Duodenal mucosa (tissue), 2 donors: ENCODE results near the gene GNG7.

Experiments
- H3K27ac ChIP-seq: one replicate; pipeline ENCODE4 v1.7.0; 2013; ENCODE audit warnings: low read depth, low read length
- H3K27me3 ChIP-seq, 2 donors: one replicate each; pipeline ENCODE4 v1.7.0; 2013; ENCODE audit warnings: low read length in 2 of 2, control low read depth in 1 of 2; ENCODE audit not compliant: insufficient read depth in 2 of 2, control insufficient read depth in 1 of 2
- H3K36me3 ChIP-seq, 2 donors: one replicate each; pipeline ENCODE4 v1.7.0; 2013; ENCODE audit warnings: low read length in 2 of 2, control low read depth in 1 of 2; ENCODE audit not compliant: insufficient read depth in 2 of 2, control insufficient read depth in 1 of 2
- H3K4me1 ChIP-seq, 2 donors: one replicate each; pipeline ENCODE4 v1.7.0; 2013; ENCODE audit warnings: low read length in 2 of 2, control low read depth in 1 of 2; ENCODE audit not compliant: insufficient read depth in 2 of 2, control insufficient read depth in 1 of 2
- H3K4me3 ChIP-seq, 2 donors: one replicate each; pipeline ENCODE4 v1.7.0; 2013; ENCODE audit warnings: low read length in 2 of 2, low read depth in 1 of 2
- H3K9ac ChIP-seq, 2 donors: one replicate each; pipeline ENCODE4 v1.7.0; 2013; ENCODE audit warnings: low read length in 2 of 2, low read depth in 1 of 2
- H3K9me3 ChIP-seq, 2 donors: one replicate each; pipeline ENCODE4 v1.7.0; 2013; ENCODE audit warnings: low read length in 2 of 2, control low read depth in 1 of 2; ENCODE audit not compliant: control insufficient read depth in 1 of 2

The GNG7 gene

DNA sequence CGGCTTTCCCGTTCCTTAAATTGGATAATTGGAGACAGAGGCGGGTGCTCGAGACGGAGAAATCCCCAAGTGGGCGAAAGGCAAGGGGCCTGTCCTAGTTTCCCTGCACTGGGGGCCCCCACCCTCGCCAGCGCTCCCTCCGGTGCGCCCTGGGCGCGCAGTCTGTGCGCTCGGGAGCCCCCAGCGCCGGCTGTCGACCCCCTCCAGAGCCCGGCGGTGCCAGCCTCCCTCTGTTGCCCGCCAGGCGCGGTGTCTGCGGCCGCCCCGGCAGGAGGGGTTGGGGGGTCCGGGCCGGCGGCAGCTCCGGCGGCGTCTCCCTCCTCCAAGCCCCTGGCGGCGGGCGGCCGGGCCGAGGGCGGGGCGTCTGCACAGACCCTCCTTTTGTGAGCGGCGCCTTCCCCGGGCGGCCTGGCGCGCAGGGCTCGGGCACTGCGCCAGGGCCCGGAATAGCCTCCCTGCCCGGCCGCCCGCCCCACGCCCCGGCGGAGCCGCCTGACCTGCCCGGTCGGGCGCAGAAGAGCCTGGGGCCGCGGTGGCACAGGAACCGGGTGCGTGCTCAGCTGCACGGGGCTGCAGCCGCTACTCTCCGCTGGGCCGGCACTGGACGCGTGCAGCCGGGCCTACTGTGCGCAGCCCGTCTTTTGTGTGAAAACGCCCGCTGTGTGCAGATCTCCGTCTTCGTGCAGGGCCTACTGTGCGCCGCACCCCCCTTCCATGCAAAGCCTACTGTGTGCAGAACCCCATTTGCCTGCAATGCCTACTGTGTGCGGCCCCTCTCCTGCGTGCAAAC, 213.4 kb downstream of the GNG7 start:
- peak overlapping the region; percentile 20 for H3K27ac ChIP-seq
- H3K36me3 ChIP-seq: no peaks in the 10 kb centered on the region
- H3K27me3 ChIP-seq: peaks cover 0 to 6% of the 10 kb centered on the region in 2 donors
- peaks cover 23 to 38% of the 10 kb centered on the region in 2 donors for H3K4me1 ChIP-seq
- H3K9ac ChIP-seq: peak overlapping the region; percentile 10 to 56
- no peaks in the 10 kb centered on the region for H3K9me3 ChIP-seq
- peak overlapping the region; percentile 43 to 61 for H3K4me3 ChIP-seq

GRCh38 chr19:2488405-2488941, 214.0 kb downstream of the GNG7 start:
- peak overlapping the region; percentile 43 to 61 for H3K4me3 ChIP-seq
- H3K27me3 ChIP-seq: peaks cover 0 to 6% of the 10 kb centered on the region in 2 donors
- peak overlapping the region; percentile 20 for H3K27ac ChIP-seq
- no peaks in the 10 kb centered on the region for H3K36me3 ChIP-seq
- H3K9ac ChIP-seq: peak overlapping the region; percentile 10 to 56
- H3K9me3 ChIP-seq: peaks cover 0 to 4% of the 10 kb centered on the region in 2 donors
- peaks cover 23 to 32% of the 10 kb centered on the region in 2 donors for H3K4me1 ChIP-seq

DNA sequence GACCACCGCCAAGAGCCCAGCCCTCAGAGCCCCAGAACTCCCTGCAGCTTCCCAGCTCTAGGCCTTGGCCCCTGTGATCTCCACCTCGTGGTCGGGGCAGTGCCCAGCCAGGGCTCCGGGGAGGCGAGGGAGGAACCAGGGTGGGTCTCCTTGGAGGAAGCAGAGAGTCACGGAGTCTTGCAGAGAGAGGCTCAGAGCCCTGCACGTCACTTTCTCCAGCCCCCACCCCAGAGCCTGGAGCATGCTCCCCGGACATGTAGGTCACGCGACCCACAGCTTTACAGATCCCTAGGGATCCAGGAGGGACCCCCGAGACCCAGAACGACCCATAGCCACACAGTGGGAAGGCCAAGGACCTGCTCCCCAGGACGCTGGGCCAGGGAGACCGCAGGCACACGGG, 214.7 kb downstream of the GNG7 start:
- H3K4me3 ChIP-seq: no peak overlapping the region
- H3K36me3 ChIP-seq: no peaks in the 10 kb centered on the region
- no peak overlapping the region for H3K27ac ChIP-seq
- peaks cover 0 to 6% of the 10 kb centered on the region in 2 donors for H3K27me3 ChIP-seq
- H3K9ac ChIP-seq: no peak overlapping the region
- H3K9me3 ChIP-seq: peaks cover 0 to 9% of the 10 kb centered on the region in 2 donors
- peaks cover 23 to 32% of the 10 kb centered on the region in 2 donors for H3K4me1 ChIP-seq

DNA sequence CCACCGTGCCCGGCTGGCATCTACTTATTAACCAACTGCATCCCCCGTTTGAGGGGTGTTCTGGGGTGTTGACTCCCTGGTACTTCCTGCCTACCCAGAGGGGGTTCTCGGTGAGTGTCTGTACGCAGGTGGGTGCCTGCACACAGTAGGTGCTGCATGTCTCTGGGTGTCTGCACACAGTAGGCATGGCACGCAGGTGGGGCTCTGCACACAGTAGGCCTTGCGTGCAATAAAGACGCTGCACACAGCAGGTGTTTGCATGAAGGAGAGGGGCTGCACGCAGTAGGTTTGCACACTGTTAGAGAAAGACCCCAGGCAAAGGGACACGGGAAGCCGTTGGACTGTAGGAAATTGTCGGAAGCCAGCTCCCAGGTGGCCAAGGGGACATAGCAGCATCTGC, 215.4 kb downstream of the GNG7 start:
- no peak overlapping the region for H3K4me3 ChIP-seq
- no peak overlapping the region for H3K9ac ChIP-seq
- no peak overlapping the region for H3K27ac ChIP-seq
- H3K27me3 ChIP-seq: peaks cover 0 to 6% of the 10 kb centered on the region in 2 donors
- peaks cover 0 to 13% of the 10 kb centered on the region in 2 donors for H3K9me3 ChIP-seq
- peaks cover 23 to 32% of the 10 kb centered on the region in 2 donors for H3K4me1 ChIP-seq
- no peaks in the 10 kb centered on the region for H3K36me3 ChIP-seq

DNA sequence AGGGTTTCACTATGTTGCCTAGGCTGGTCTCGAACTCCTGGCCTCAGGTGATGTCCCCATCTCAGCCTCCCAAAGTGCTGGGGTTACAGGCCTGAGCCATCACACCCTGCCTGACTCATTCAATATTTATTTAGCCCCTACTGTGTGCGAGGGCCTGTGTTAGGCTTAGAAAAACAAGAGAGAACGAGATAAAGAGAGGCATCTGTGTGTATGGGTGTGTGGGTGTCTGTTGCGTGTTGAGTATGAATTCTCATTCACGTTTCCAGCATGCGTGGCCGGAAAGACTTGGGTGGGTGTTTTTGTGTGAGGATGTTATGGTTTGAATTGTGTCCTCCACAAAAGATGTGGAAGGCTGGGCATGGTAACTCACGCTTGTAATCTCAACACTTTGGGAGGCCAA, 217.1 kb downstream of the GNG7 start:
- H3K9ac ChIP-seq: no peak overlapping the region
- H3K36me3 ChIP-seq: no peaks in the 10 kb centered on the region

DNA sequence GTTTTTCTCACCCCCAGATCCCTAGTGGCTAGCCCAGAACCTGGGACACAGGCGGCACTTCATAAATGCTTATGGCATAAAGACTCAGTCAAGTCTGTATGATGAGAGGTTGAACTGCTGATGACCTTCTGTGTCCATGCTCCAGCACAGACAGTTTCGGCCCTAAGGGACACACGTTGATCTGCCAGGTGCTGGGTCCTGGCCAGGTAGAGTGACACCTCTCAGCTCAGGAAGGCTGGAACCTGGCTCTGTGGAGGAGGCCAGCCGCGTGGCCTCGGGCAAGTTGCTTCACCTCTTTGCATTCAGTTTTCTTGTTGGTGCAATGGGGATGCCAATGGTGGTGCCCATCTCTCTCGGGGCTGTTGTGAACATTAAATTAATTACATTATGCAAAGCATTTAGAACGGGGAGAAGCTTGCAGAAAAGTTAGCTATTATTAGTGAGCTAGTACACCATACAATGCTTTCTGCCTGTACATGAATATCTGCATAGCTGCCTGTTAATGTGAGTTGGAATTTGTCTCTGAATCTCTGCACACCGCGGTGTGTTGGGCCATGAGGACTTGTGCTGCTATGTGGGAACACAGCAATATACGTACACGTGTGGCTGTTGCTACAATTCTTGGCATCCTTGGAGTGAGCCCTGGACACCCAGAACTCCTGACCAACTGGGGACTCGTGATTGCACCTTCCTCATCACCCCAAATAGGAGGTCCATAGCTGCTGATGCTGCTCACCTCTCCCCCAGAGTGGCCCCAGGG, 218.1 kb downstream of the GNG7 start:
- Histone ChIP-seq H3K4me1 (peaks cover 5 to 13% of the 10 kb centered on the region in 2 donors), H3K9ac (no peak overlapping the region), H3K4me3 (no peak overlapping the region), H3K9me3 (peaks cover 0 to 13% of the 10 kb centered on the region in 2 donors), H3K36me3 (no peaks in the 10 kb centered on the region), H3K27me3 (peaks cover 0 to 1% of the 10 kb centered on the region in 2 donors), H3K27ac (no peak overlapping the region)

More for the DNA sequence above, 217.1 kb downstream of the GNG7 start:
- Histone ChIP-seq H3K9me3 (peaks cover 0 to 13% of the 10 kb centered on the region in 2 donors), H3K27ac (no peak overlapping the region), H3K4me3 (no peak overlapping the region), H3K27me3 (peaks cover 0 to 6% of the 10 kb centered on the region in 2 donors), H3K4me1 (peaks cover 10 to 20% of the 10 kb centered on the region in 2 donors)

DNA sequence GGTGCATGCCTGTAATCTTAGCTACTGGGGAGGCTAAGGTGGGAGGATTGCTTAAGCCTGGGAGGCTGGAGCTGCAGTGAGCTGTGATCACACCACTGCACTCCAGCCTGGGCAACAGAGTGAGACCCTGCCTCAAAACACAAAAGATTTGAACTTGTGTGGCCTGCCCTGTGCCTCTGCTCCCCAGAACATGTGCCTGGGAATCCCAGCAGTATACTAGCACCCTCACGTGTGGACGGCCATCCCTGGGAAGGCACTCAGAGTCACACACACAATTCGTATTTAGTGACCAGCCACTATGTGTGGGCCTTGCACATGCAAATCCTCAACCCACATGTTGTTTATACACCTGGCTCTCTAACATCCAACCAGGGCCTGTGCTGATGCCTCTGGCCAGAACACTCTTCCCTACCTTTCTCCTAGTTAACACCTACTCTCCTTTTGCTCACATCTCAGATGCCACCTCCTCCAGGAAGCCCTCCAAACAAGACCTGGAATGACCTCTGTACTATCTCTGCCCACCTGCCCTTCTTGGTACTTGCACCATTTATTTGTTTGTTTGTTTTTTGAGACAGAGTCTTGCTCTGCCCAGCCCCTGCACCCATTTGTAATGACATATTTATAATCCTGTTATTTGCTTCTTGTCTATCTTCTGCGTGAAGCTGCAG, 218.9 kb downstream of the GNG7 start:
- H3K36me3 ChIP-seq: no peaks in the 10 kb centered on the region
- H3K27ac ChIP-seq: no peak overlapping the region
- peaks cover 0 to 13% of the 10 kb centered on the region in 2 donors for H3K9me3 ChIP-seq
- H3K9ac ChIP-seq: no peak overlapping the region
- H3K4me3 ChIP-seq: no peak overlapping the region
- peaks cover 2 to 9% of the 10 kb centered on the region in 2 donors for H3K4me1 ChIP-seq
- H3K27me3 ChIP-seq: no peaks in the 10 kb centered on the region

GRCh38 chr19:2483084-2483483, 219.4 kb downstream of the GNG7 start:
- H3K9me3 ChIP-seq: peaks cover 0 to 13% of the 10 kb centered on the region in 2 donors
- no peak overlapping the region for H3K4me3 ChIP-seq
- H3K9ac ChIP-seq: no peak overlapping the region
- peaks cover 1 to 9% of the 10 kb centered on the region in 2 donors for H3K4me1 ChIP-seq
- no peak overlapping the region for H3K27ac ChIP-seq
- H3K27me3 ChIP-seq: no peaks in the 10 kb centered on the region
- no peaks in the 10 kb centered on the region for H3K36me3 ChIP-seq

- H3K4me3 ChIP-seq: no peak overlapping the region
- peaks cover 0 to 13% of the 10 kb centered on the region in 2 donors for H3K9me3 ChIP-seq
- H3K9ac ChIP-seq: no peak overlapping the region
- H3K4me1 ChIP-seq: peaks cover 6 to 11% of the 10 kb centered on the region in 2 donors
- H3K27me3 ChIP-seq: no peaks in the 10 kb centered on the region
- H3K36me3 ChIP-seq: no peaks in the 10 kb centered on the region
- no peak overlapping the region for H3K27ac ChIP-seq
These were observed 220.0 kb downstream of the GNG7 start for GRCh38 chr19:2482354-2483038.
